ENCODE measurements around the gene GNAI3.

- TF ChIP-seq CTCF (IDR thresholded peaks at IDR 0.05): no peak
- no peak for TF ChIP-seq POLR2A (IDR thresholded peaks at IDR 0.05)
Observed at GRCh38 chr1:109569323-109569722, 20.9 kb downstream of the GNAI3 start.

All from heart left ventricle (tissue), 13 donors.